Activated naive CD8-positive, alpha-beta T cell treated with anti-CD3 and anti-CD28 coated beads, Interleukin-2, amount 10 ng/mL, durations not matched to agents 7 days and 5 days (primary cell): ENCODE measurements around the gene SMARCAL1. TPM values are rescaled to one million over a fixed set of nuclear protein-coding genes. Genes with fewer than 3 reads are reported as not detected.

Experiments
- ATAC-seq: fragments of 150-1000 bp; cut with Tn5 transposase; one replicate; pipeline ENCODE4 v1.10.0; 2021; ENCODE audit warnings: low read depth, moderate library complexity
- POLR2A ChIA-PET: fragments of 350-600 bp; sonication (Branson Sonifier 250); formaldehyde crosslinking; loops from one replicate; lab custom pipeline; 2021; ENCODE audit warnings: antibody characterized with exemption; lab: Charles Lee
- DNase-seq: peaks from one replicate; pipeline ENCODE4 v3.0.0; 2021
- H3K27ac Mint-ChIP-seq: one replicate; pipeline ENCODE4 v1.8.0; 2022; ENCODE audit warnings: mild to moderate bottlenecking, mixed read lengths
- H3K27me3 Mint-ChIP-seq: one replicate; pipeline ENCODE4 v1.8.0; 2022; ENCODE audit warnings: mild to moderate bottlenecking, moderate library complexity, mixed read lengths
- H3K36me3 Mint-ChIP-seq: one replicate; pipeline ENCODE4 v1.8.0; 2021; ENCODE audit warnings: mild to moderate bottlenecking, mixed read lengths
- H3K4me1 Mint-ChIP-seq: one replicate; pipeline ENCODE4 v1.8.0; 2021; ENCODE audit warnings: mixed read lengths
- H3K4me3 Mint-ChIP-seq: one replicate; pipeline ENCODE4 v1.8.0; 2022; ENCODE audit warnings: mild to moderate bottlenecking, moderate library complexity, mixed read lengths
- H3K9me3 Mint-ChIP-seq: one replicate; pipeline ENCODE4 v1.8.0; 2021; ENCODE audit warnings: mixed read lengths
- total RNA-seq, 2 experiments: library from RNA; stranded (reverse); gene quantifications; one replicate each; pipeline ENCODE4 v1.2.3, GENCODE V29; 2021

The SMARCAL1 gene
- total RNA-seq, 2 experiments from 2014 or later: 24.5 to 25.7 TPM

DNA sequence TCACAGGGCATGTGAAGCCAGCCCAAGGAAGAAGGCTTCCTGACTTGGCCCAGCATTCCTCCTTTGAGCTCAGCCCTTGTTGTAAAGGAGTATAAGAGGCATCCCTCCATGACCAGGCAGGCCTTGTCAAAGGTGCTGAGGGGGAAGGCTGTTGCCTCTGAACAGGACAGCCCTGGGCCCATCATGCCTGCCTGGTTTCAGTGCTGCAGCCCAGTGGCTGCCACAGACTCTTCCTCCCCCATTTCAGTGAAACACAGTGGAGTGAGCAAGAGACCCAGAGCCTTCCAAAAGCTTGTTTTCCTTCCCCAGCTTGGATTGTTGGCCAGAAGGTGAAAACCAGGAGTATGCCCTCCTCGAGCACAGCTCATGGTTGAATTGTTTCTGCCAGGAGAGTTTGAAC is 66.5 kb downstream of the SMARCAL1 start:
- H3K27ac Mint-ChIP-seq: no peak overlapping the region
- H3K36me3 Mint-ChIP-seq: peaks cover 43% of the 10 kb centered on the region
- no peak for ATAC-seq
- H3K9me3 Mint-ChIP-seq: no peaks in the 10 kb centered on the region
- H3K4me1 Mint-ChIP-seq: peaks cover 21% of the 10 kb centered on the region
- no peak overlapping the region for H3K4me3 Mint-ChIP-seq
- POLR2A ChIA-PET: interaction anchor here (0.8 to 1.0 kb wide), 2 partner anchors 19 to 1543 kb away, joined by 5 read pairs; partner anchors contain the start of gene RPL37A
- no peak for DNase-seq
- H3K27me3 Mint-ChIP-seq: no peaks in the 10 kb centered on the region

DNA sequence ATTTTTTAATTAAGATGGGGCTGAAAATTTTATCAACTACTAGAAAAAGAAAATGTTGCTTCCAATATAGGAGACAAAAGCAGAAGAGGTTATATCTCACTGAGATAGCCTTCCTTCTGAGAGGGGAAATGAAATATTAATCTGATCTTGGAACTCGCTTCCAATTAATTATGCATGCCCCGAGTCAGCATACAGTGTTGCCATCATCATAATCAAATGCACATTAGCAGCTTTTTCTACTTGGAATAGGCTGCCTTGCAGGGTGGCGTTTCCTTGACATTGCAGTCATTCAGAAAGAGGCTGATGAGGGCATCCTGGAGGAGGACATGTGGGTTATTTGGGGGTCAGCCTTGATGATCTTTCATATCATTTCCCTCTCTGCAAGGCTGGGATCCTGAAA is 67.9 kb downstream of the SMARCAL1 start:
- DNase-seq: no peak
- ATAC-seq: no peak
- Mint-ChIP-seq H3K27ac (no peak overlapping the region), H3K9me3 (no peaks in the 10 kb centered on the region), H3K4me3 (no peak overlapping the region), H3K27me3 (no peaks in the 10 kb centered on the region), H3K36me3 (peaks cover 41% of the 10 kb centered on the region), H3K4me1 (peaks cover 15% of the 10 kb centered on the region)
- POLR2A ChIA-PET: interaction anchor here (1.0 kb wide), 1 partner anchor 19 kb away, joined by 3 read pairs; the partner anchor contains the start of gene RPL37A

DNA sequence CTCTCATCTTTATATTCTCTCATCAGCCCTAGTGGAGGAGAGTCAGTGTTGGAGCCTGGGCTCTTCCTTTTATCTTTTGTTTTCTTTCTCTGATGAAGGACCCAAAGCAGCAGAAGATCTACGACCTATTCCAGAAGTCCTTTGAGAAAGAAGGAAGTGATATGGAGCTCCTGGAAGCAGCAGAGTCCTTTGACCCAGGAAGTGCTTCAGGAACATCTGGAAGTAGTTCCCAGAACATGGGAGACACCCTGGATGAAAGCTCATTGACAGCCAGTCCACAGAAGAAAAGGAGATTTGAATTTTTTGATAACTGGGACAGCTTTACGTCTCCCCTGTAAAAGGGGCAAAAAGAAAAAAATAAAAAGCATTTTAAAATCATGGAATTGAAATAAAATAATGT is 70.4 kb downstream of the SMARCAL1 start:
- Mint-ChIP-seq H3K4me3 (no peak overlapping the region), H3K36me3 (peaks cover 23% of the 10 kb centered on the region), H3K9me3 (no peaks in the 10 kb centered on the region), H3K4me1 (peaks cover 6% of the 10 kb centered on the region), H3K27ac (no peak overlapping the region), H3K27me3 (no peaks in the 10 kb centered on the region)
- no peak for DNase-seq
- POLR2A ChIA-PET: no interaction called here
- no peak for ATAC-seq

DNA sequence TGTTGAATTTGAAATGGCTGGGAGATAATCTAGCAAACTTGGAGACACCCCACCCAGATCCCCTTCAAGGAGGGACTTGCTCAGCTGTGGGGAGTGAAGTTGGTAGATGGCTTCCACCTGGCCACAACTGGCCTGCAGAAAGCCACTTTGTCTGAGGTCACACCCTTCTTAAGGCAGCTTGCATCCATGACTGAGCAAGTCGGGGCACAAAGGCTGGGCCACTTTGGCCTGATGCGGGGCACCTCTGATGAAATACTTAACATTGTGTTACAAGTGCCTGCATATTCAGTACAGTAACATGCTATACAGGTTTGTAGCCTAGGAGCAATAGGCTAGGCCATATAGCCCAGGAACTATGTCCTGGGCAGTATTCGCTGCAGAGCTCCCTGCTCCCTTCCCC is 73.0 kb downstream of the SMARCAL1 start:
- no peak for DNase-seq
- ATAC-seq: no peak

DNA sequence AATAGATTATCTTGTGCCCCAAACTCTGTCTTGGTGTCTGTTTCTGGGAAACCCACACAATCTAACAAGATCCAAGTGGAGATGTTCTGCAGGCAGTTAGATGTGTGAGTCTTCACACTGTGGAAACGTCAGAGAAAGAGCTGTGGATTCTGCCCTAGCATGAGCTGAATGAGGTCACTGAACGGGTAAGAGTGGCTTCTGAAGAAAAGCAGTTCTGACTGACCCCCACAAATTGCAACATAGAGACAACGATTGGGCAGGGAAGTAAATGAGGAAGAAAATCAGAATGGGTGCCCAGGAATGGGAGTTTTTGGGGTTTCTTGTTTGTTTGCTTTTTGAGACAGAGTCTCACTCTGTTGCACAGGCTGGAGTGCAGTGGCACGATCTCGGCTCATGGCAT is 73.5 kb downstream of the SMARCAL1 start:
- H3K27me3 Mint-ChIP-seq: no peaks in the 10 kb centered on the region
- H3K27ac Mint-ChIP-seq: no peak overlapping the region
- POLR2A ChIA-PET: interaction anchor here (2.1 kb wide), 1 partner anchor 13 kb away, joined by 5 read pairs; the partner anchor contains the start of gene RPL37A

More for the DNA sequence above, 73.0 kb downstream of the SMARCAL1 start:
- Mint-ChIP-seq H3K36me3 (peaks cover 14% of the 10 kb centered on the region), H3K4me1 (peaks cover 4% of the 10 kb centered on the region), H3K27me3 (no peaks in the 10 kb centered on the region), H3K4me3 (no peak overlapping the region), H3K27ac (no peak overlapping the region), H3K9me3 (no peaks in the 10 kb centered on the region)
- POLR2A ChIA-PET: interaction anchor here (2.1 kb wide), 1 partner anchor 13 kb away, joined by 5 read pairs; the partner anchor contains the start of gene RPL37A

DNA sequence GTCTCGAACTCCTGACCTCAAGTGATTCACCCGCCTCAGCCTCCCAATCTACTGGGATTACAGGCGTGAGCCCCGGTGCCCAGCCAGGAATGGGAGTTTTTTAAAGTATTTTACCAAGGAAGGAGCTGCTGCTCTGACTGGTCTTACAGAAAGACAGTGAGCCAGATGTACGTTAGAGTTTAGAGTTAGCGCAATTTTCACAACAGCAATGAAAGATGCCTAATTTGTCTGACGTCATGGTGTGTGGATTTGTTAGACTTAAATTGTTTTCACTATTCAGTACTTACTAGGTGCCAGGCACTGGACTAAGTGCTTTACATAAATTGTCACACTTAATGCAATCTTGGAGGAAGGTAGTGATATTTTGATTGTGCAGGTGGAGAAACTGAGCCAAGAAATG is 74.0 kb downstream of the SMARCAL1 start:
- Mint-ChIP-seq H3K9me3 (no peaks in the 10 kb centered on the region), H3K36me3 (peaks cover 8% of the 10 kb centered on the region), H3K4me3 (no peak overlapping the region), H3K27me3 (no peaks in the 10 kb centered on the region), H3K4me1 (peaks cover 4% of the 10 kb centered on the region), H3K27ac (no peak overlapping the region)
- ATAC-seq: no peak
- DNase-seq: no peak
- POLR2A ChIA-PET: interaction anchor here (2.1 kb wide), 1 partner anchor 12 kb away, joined by 5 read pairs; the partner anchor contains the start of gene RPL37A

More for the DNA sequence above, 73.5 kb downstream of the SMARCAL1 start:
- Mint-ChIP-seq H3K9me3 (no peaks in the 10 kb centered on the region), H3K4me1 (peaks cover 4% of the 10 kb centered on the region), H3K4me3 (no peak overlapping the region), H3K36me3 (peaks cover 9% of the 10 kb centered on the region)
- DNase-seq (no peak), ATAC-seq (no peak)

DNA sequence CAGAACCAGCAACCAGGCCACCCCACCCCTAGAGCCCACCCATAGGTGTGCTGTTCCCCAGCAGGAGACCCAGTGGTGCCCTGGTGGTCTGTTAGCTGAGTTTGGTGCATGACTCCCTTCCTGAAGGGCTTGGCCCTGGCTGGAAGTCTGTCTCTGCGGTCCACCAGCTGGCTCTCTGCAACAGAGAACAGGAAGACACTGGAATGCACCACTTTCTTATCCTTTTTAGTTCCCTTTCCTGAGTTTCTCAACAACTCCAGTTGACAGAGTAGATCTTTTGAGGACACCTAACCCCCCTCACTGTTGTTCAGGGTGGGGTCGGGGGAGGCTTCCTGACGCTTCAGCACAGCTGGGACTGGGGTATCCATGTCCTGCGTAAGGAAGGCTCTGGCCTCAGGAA is 74.4 kb downstream of the SMARCAL1 start:
- ATAC-seq (no peak), DNase-seq (no peak)
- no peak overlapping the region for H3K27ac Mint-ChIP-seq
- POLR2A ChIA-PET: interaction anchor here (2.1 kb wide), 1 partner anchor 12 kb away, joined by 5 read pairs; the partner anchor contains the start of gene RPL37A
- H3K4me3 Mint-ChIP-seq: no peak overlapping the region
- H3K4me1 Mint-ChIP-seq: peaks cover 4% of the 10 kb centered on the region
- no peaks in the 10 kb centered on the region for H3K27me3 Mint-ChIP-seq
- H3K36me3 Mint-ChIP-seq: peaks cover 8% of the 10 kb centered on the region
- no peaks in the 10 kb centered on the region for H3K9me3 Mint-ChIP-seq

DNA sequence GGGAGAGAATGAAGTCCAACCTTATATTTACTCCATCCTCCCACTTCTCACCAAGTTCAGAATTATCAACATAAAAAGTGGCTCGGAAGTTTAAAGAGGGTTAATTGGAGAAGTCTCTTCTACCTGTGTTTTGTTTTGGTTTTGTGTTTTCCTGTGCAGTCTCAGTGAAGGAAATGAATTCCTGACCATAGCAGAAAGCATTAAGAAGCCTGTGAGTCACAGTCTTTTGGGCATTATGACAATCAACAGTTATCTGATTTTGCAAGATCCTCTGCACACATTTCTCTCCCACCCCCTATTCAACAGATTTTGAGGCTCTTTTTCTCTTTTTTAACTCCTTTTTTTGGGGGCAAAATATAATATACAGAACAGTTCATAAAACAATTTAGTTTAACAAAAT is 77.8 kb downstream of the SMARCAL1 start:
- H3K4me1 Mint-ChIP-seq: peaks cover 3% of the 10 kb centered on the region
- H3K9me3 Mint-ChIP-seq: no peaks in the 10 kb centered on the region
- ATAC-seq (no peak), DNase-seq (no peak)
- POLR2A ChIA-PET: no interaction called here
- H3K36me3 Mint-ChIP-seq: no peaks in the 10 kb centered on the region
- H3K27ac Mint-ChIP-seq: peak overlapping the region; percentile 24
- H3K4me3 Mint-ChIP-seq: no peak overlapping the region
- H3K27me3 Mint-ChIP-seq: no peaks in the 10 kb centered on the region

DNA sequence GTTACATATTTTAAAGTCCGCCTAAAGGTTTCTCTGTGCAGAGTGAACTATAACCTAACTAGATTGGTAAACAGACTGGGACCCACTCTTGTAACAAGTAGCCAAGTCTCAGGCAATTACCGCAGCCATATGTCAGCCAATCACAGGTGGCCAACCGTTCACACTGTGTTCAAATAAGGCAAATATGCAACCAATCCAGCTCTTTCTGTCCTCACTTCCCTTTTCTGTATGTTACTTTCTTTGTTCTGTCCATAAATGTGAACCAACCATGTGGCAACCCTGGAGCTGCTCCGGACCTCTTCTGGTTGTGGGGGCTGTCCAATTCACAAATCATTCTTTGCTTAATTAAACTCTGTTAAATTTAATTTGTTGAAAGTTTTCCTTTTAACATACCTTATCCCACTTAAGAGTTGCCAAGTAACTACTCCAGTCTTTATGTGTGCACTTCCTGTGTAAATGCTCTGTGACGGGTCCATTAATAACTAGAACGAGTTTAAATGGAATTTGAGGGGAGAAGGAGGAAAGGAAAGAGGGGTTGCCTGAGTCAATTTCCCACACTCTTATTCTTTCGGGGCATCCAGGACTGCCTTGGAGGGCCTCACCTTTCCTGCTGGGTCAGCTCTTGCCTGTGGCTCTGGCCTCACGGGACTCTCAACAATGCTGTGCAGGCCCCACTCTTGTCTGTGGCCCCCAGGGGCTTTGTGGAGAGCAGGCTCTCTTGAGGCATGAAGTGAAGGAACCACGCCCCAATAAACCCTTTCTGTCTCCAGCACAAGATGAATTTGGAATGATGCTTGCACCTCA is 79.7 kb downstream of the SMARCAL1 start:
- DNase-seq (no peak), ATAC-seq (no peak)
- Mint-ChIP-seq H3K36me3 (peaks cover 3% of the 10 kb centered on the region), H3K27me3 (no peaks in the 10 kb centered on the region), H3K9me3 (no peaks in the 10 kb centered on the region), H3K27ac (no peak overlapping the region), H3K4me3 (no peak overlapping the region), H3K4me1 (peaks cover 14% of the 10 kb centered on the region)
- POLR2A ChIA-PET: no interaction called here

DNA sequence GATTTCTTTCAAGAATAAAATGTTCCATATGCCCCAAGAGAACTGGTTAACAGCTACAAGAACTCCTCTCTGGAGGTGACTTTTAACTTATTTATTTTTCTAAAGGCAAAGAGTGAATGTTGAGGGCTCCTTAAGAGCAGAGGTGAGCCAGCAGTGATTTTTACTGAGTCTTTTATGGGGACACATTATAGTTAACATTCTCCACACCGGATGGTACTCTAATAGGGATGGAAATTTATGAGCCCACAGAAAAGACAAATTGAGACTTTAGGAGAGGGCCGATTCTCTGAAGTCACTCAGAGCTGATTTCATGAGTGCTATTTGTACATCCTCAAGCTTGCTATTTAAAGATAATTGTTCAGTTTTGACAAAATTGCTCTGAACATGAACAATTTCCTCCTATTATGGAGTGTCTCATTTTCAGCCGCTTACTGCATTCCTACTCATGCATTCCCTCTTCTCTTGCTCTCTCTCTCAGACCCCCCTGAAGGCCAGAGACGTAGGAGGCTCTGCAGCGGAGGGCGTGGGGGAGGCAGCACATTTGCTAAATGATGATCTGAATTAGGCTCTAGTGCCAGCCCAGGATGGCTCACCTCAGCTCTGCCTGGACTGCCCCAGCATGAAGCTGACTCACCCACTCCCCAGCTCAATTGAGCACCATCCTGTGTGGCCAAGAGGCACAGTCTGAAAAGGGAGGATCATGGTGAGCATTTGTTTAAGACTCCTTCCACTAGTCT is 80.5 kb downstream of the SMARCAL1 start:
- ATAC-seq: peak; percentile 33
- H3K4me3 Mint-ChIP-seq: no peak overlapping the region
- H3K4me1 Mint-ChIP-seq: peaks cover 21% of the 10 kb centered on the region
- H3K27me3 Mint-ChIP-seq: no peaks in the 10 kb centered on the region
- no peak for DNase-seq
- H3K36me3 Mint-ChIP-seq: peaks cover 9% of the 10 kb centered on the region
- H3K9me3 Mint-ChIP-seq: no peaks in the 10 kb centered on the region
- POLR2A ChIA-PET: no interaction called here
- H3K27ac Mint-ChIP-seq: no peak overlapping the region

DNA sequence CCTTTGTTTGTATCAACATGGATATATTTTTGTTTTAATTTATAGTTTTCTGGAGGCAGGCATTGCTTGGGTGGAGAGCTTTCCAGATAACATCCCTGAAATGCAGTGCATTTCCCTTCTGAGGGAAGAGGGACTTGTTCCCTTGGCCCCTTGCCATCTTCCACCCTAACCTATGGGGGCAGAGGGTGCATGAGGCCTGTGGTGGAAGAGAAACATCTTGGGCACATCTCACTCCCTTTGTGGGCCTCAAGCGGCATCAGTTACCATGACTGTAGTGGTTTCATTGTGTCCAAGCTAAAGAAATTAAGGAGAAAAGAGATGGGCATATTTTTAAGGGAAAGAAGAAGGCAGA is 81.0 kb downstream of the SMARCAL1 start:
- no peaks in the 10 kb centered on the region for H3K9me3 Mint-ChIP-seq
- H3K27me3 Mint-ChIP-seq: no peaks in the 10 kb centered on the region
- no peak overlapping the region for H3K4me3 Mint-ChIP-seq
- peaks cover 22% of the 10 kb centered on the region for H3K4me1 Mint-ChIP-seq
- no peak for DNase-seq
- H3K27ac Mint-ChIP-seq: peak overlapping the region; percentile 9
- ATAC-seq: no peak
- peaks cover 9% of the 10 kb centered on the region for H3K36me3 Mint-ChIP-seq
- POLR2A ChIA-PET: no interaction called here

DNA sequence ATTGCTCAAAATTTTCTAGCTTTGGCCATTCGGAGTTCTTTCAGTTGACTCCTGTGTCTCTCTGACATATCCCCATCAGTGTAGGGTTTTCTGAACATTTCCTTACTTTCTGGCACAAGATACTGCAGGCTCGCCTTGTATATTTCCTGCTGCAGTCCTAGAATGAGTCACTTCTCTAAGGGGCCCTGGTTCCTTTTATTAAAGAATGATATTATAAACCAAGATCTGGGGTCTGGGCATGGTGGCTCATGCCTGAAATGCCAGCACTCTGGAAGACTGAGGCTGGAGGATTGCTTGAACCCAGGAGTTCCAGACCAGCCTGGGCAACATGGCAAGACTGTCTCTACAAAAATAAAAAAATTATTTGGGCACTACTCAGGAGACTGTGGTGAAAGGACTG is 83.4 kb downstream of the SMARCAL1 start:
- no peak for ATAC-seq
- DNase-seq: no peak
- no peaks in the 10 kb centered on the region for H3K9me3 Mint-ChIP-seq
- H3K27ac Mint-ChIP-seq: no peak overlapping the region
- peaks cover 30% of the 10 kb centered on the region for H3K36me3 Mint-ChIP-seq
- no peaks in the 10 kb centered on the region for H3K27me3 Mint-ChIP-seq
- peaks cover 33% of the 10 kb centered on the region for H3K4me1 Mint-ChIP-seq
- POLR2A ChIA-PET: interaction anchor here (0.5 kb wide), 1 partner anchor 212 kb away, joined by 3 read pairs; no protein-coding TSS in a partner anchor
- no peak overlapping the region for H3K4me3 Mint-ChIP-seq

DNA sequence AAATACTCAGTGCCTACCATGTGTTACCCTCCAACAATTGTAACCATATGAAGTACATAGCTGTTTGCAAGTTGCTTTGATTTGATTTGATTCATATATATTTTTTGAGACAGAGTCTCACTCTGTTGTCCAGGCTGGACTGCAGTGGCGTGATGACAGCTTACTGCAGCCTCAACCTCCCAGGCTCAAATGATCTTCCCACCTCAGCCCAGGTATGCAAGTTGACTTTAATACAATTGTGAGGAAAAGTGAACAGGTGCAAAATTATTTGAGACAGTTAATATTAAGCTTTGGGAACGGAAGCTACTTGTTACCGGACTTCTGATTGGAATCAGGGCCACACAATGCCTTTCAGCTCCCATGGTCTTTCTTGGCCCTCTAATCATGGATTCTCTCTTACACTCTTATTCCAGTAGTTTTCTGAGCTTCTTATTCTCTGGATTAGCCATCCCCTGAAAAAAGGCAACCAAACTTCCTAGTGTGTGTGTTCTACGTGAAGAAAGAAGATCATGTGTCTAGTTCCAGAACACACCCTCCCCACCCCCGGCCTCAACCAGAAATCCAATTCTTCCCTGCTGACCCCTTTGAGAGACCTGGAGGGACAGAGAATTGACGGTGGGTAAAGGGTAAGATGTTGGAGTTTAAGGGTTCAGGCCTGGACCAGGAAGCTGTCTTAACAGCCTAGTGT is 85.2 kb downstream of the SMARCAL1 start:
- ATAC-seq: no peak
- Mint-ChIP-seq H3K27me3 (no peaks in the 10 kb centered on the region), H3K36me3 (peaks cover 44% of the 10 kb centered on the region), H3K27ac (peak overlapping the region; percentile 90), H3K9me3 (no peaks in the 10 kb centered on the region), H3K4me1 (peaks cover 47% of the 10 kb centered on the region), H3K4me3 (peak overlapping the region; percentile 99)
- POLR2A ChIA-PET: interaction anchor here (0.9 to 2.1 kb wide), 8 partner anchors 12 to 416 kb away, joined by 3 to 14 read pairs (median 5); partner anchors contain the start of genes PECR, SMARCAL1 and TMEM169
- DNase-seq: no peak
